SK-N-SH (cell line): ENCODE measurements around the gene CCT6A. TPM values are rescaled to one million over a fixed set of nuclear protein-coding genes. Genes with fewer than 3 reads are reported as not detected.

Experiments used
- CTCF ChIA-PET: fragments of 300-600, 350-600 bp; formaldehyde crosslinking; extraction: SDS; loops from one replicate; lab custom pipeline; 2021; lab: Yijun Ruan, JAX
- POLR2A ChIA-PET: fragments of 350-600 bp; sonication (Branson Sonifier 250); formaldehyde crosslinking; extraction: SDS; loops from one replicate; lab custom pipeline; 2020; ENCODE audit warnings: antibody characterized with exemption, inconsistent platforms; lab: Yijun Ruan, JAX
- DNase-seq: peaks from one replicate; pipeline ENCODE4 v3.0.0; 2012
- H2AFZ ChIP-seq: fragments of 200-600 bp; sonication (generic); 2 replicates; pipeline ENCODE4 v1.8.1; 2016; ENCODE audit warnings: antibody characterized with exemption, mild to moderate bottlenecking, low read depth
- H3F3A ChIP-seq: fragments of 200-600 bp; sonication (generic); replicated peaks from 2 replicates; pipeline ENCODE3; 2016; ENCODE audit warnings: antibody characterized with exemption, mild to moderate bottlenecking; ENCODE audit not compliant: insufficient read depth
- H3K27ac ChIP-seq, 2 experiments: fragments of 200-500 bp in 1 of 2; fragments of 200-600 bp in 1 of 2; sonication (Bioruptor generic) in 1 of 2; sonication (generic), shearing (Covaris generic) in 1 of 2; 2 replicates each; pipeline versions ENCODE4 v1.5.1 to v1.6.1; 2014 to 2016; ENCODE audit warnings: low read depth in 2 of 2, inconsistent platforms in 1 of 2, low read length in 1 of 2, mild to moderate bottlenecking in 1 of 2, mixed read lengths in 1 of 2
- H3K27me3 ChIP-seq: fragments of 200-600 bp; sonication (generic), shearing (Covaris generic); 2 replicates; pipeline ENCODE4 v1.6.1; 2016; ENCODE audit warnings: mixed run types; ENCODE audit not compliant: insufficient read depth
- H3K36me3 ChIP-seq, 2 experiments: fragments of 200-500 bp in 1 of 2; fragments of 200-600 bp in 1 of 2; sonication (Bioruptor generic) in 1 of 2; sonication (generic) in 1 of 2; replicated peaks in 1 of 2; 2 replicates each; pipeline versions ENCODE3 to v1.5.1; 2014 to 2016; ENCODE audit warnings: low read length in 1 of 2, mild to moderate bottlenecking in 1 of 2; ENCODE audit not compliant: insufficient read depth in 2 of 2, control insufficient read depth in 1 of 2
- H3K4me1 ChIP-seq, 2 experiments: fragments of 200-500 bp in 1 of 2; fragments of 200-600 bp in 1 of 2; sonication (Bioruptor generic) in 1 of 2; sonication (generic), shearing (Covaris generic) in 1 of 2; 2 replicates each; pipeline versions ENCODE4 v1.5.1 to v1.6.1; 2014 to 2016; ENCODE audit warnings: low read depth in 1 of 2, low read length in 1 of 2, mixed run types in 1 of 2; ENCODE audit not compliant: insufficient read depth in 2 of 2, control insufficient read depth in 1 of 2
- H3K4me2 ChIP-seq: fragments of 200-600 bp; sonication (generic), shearing (Covaris generic); 2 replicates; pipeline ENCODE4 v1.6.1; 2017; ENCODE audit warnings: mixed run types
- H3K4me3 ChIP-seq, 2 experiments: fragments of 200-500 bp in 1 of 2; fragments of 200-600 bp in 1 of 2; sonication (Bioruptor generic) in 1 of 2; sonication (generic), shearing (Covaris generic) in 1 of 2; 2 replicates each; pipeline versions ENCODE4 v1.5.1 to v1.8.1; 2014 to 2016; ENCODE audit warnings: low read depth in 2 of 2, inconsistent platforms in 1 of 2, low read length in 1 of 2, mild to moderate bottlenecking in 1 of 2, mixed read lengths in 1 of 2, moderate library complexity in 1 of 2
- H3K79me2 ChIP-seq: fragments of 200-600 bp; sonication (generic); 2 replicates; pipeline ENCODE4 v1.8.1; 2017; ENCODE audit warnings: mild to moderate bottlenecking; ENCODE audit not compliant: insufficient read depth
- H3K9ac ChIP-seq: fragments of 200-600 bp; sonication (generic); 2 replicates; pipeline ENCODE4 v1.6.1; 2017; ENCODE audit warnings: mixed run types
- H3K9me2 ChIP-seq: fragments of 200-600 bp; sonication (generic); 2 replicates; pipeline ENCODE4 v1.6.1; 2017; ENCODE audit warnings: mixed run types
- H3K9me3 ChIP-seq: fragments of 200-600 bp; sonication (generic); 2 replicates; pipeline ENCODE4 v1.6.1; 2017; ENCODE audit warnings: mixed run types, mild to moderate bottlenecking, moderate library complexity
- H4K20me1 ChIP-seq: fragments of 200-600 bp; sonication (generic); 2 replicates; pipeline ENCODE4 v1.6.1; 2017; ENCODE audit warnings: mild to moderate bottlenecking, mixed run types; ENCODE audit not compliant: insufficient read depth
- ELF1 ChIP-seq: IDR thresholded peaks from 2 replicates; pipeline ENCODE4 v1.4.0; 2012
- EP300 ChIP-seq, 2 experiments: IDR thresholded peaks; 2 replicates each; pipeline versions ENCODE4 v1.4.0 to v1.6.1; 2012; ENCODE audit warnings: borderline replicate concordance in 1 of 2, low read depth in 1 of 2, low read length in 1 of 2
- FOSL2 ChIP-seq: IDR thresholded peaks from 2 replicates; pipeline ENCODE4 v1.4.0; 2012; ENCODE audit warnings: low read depth, mild to moderate bottlenecking, moderate library complexity, borderline replicate concordance
- FOXM1 ChIP-seq: IDR thresholded peaks from 2 replicates; pipeline ENCODE4 v1.4.0; 2012; ENCODE audit warnings: low read depth, mild to moderate bottlenecking
- GABPA ChIP-seq: IDR thresholded peaks from 2 replicates; pipeline ENCODE4 v1.4.0; 2012; ENCODE audit warnings: low read depth, mild to moderate bottlenecking
- GATA2 ChIP-seq: sonication (generic); formaldehyde crosslinking; IDR thresholded peaks from 2 replicates; pipeline ENCODE4 v1.5.0; 2020; ENCODE audit warnings: mild to moderate bottlenecking, missing genetic modification reagents
- JUND ChIP-seq: IDR thresholded peaks from 2 replicates; pipeline ENCODE4 v1.4.0; 2012
- NFIC ChIP-seq: IDR thresholded peaks from 2 replicates; pipeline ENCODE4 v1.4.0; 2012; ENCODE audit warnings: borderline replicate concordance
- RCOR1 ChIP-seq: fragments of 150-350 bp; IDR thresholded peaks from 2 replicates; pipeline ENCODE4 v1.6.1; 2017; ENCODE audit warnings: antibody characterized with exemption, low read length
- RXRA ChIP-seq: IDR thresholded peaks from 2 replicates; pipeline ENCODE4 v1.4.0; 2012; ENCODE audit warnings: low read depth, mild to moderate bottlenecking, borderline replicate concordance
- SMC3 ChIP-seq: IDR thresholded peaks from 2 replicates; pipeline ENCODE4 v1.6.1; 2012; ENCODE audit warnings: low read depth, low read length, improper control_type of control experiment
- TAF1 ChIP-seq: IDR thresholded peaks from 2 replicates; pipeline ENCODE4 v1.6.1; 2012; ENCODE audit warnings: low read depth, mild to moderate bottlenecking, low read length, moderate library complexity, borderline replicate concordance
- TCF12 ChIP-seq: IDR thresholded peaks from 2 replicates; pipeline ENCODE4 v1.4.0; 2012
- YY1 ChIP-seq: IDR thresholded peaks from 2 replicates; pipeline ENCODE4 v1.4.0; 2012; ENCODE audit warnings: low read depth, mild to moderate bottlenecking
- WGBS: methylation state at CpG from one replicate; pipeline ENCODE4 v1.1.6; 2017; ENCODE audit warnings: low lambda C conversion rate; 5-methylcytosine and 5-hydroxymethylcytosine counted together
- polyA plus RNA-seq, 3 experiments: library from polyadenylated mRNA; depleted of rRNA; stranded (reverse); fragments of >200 nt; gene quantifications; 2 replicates each; pipeline ENCODE4 v1.2.3, GENCODE V29; 2012
- TF ChIP-seq, protein P1 (sequence below): IDR thresholded peaks from 2 replicates; pipeline ENCODE4 v1.4.0; 2012; ENCODE audit warnings: low read depth
- TF ChIP-seq, protein P2 (sequence below): fragments of 200-600 bp; sonication (generic); IDR thresholded peaks from 2 replicates; pipeline ENCODE4 v1.6.1; 2017; ENCODE audit warnings: antibody characterized with exemption, mild to moderate bottlenecking, moderate library complexity
- TF ChIP-seq, protein P3 (sequence below): IDR thresholded peaks from 2 replicates; pipeline ENCODE4; 2012
- TF ChIP-seq, protein P4 (sequence below): fragments of 150-350 bp; IDR thresholded peaks from 2 replicates; pipeline ENCODE4 v1.6.1; 2016; ENCODE audit warnings: mild to moderate bottlenecking, low read depth, low read length
- TF ChIP-seq, protein P5 (sequence below): IDR thresholded peaks from 2 replicates; pipeline ENCODE4 v1.6.1; 2012; ENCODE audit warnings: mild to moderate bottlenecking, low read depth, low read length, moderate library complexity
- TF ChIP-seq, protein P6 (sequence below): IDR thresholded peaks from 2 replicates; pipeline ENCODE4 v1.4.0; 2012; ENCODE audit warnings: low read depth, borderline replicate concordance

CCT6A gene
- polyA plus RNA-seq, 1 of the 3 experiments (the other 2 are of a cell fraction), result 221 TPM

DNA sequence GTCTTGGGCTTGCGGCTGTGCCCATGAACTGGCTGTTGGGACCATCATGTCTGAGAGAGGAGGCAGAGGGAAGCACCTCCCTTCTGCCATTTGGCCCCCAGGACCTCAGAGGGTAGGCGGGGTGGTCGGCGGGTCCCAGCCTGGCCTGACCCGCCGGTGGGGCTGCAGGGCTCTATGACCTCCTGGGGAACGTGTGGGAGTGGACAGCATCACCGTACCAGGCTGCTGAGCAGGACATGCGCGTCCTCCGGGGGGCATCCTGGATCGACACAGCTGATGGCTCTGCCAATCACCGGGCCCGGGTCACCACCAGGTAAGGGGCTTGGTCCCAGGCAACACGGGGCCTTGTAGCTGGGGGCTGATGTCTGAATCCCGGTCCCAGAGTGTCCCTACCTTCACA is 26.6 kb downstream of the CCT6A start:
- Histone ChIP-seq H3K9ac (no peak overlapping the region), H3K9me3 (no peaks in the 10 kb centered on the region), H3K9me2 (no peaks in the 10 kb centered on the region), H3K27ac (no peak overlapping the region; a peak in 1 of 4 replicates), H4K20me1 (no peaks in the 10 kb centered on the region), H3K4me3 (no peak overlapping the region), H3K36me3 (peaks cover 10 to 19% of the 10 kb centered on the region in 2 experiments), H3K4me1 (peaks cover 11 to 30% of the 10 kb centered on the region in 2 experiments; a peak in 3 of 4 replicates), H3K79me2 (no peaks in the 10 kb centered on the region), H2AFZ (no peak overlapping the region), H3K4me2 (no peak overlapping the region), H3F3A (peaks cover 8% of the 10 kb centered on the region), H3K27me3 (no peaks in the 10 kb centered on the region)
- WGBS, result 96% methylated on average over 16 of the region's 16 CpGs
- no peak for TF ChIP-seq EP300 (IDR thresholded peaks at IDR 0.05; ENCODE audit: borderline replicate concordance in 1 of 2, low read depth in 1 of 2, low read length in 1 of 2)
- no peak for TF ChIP-seq NFIC
- TF ChIP-seq FOXM1, result no peak
- no peak for TF ChIP-seq JUND
- TF ChIP-seq, protein P1, sequence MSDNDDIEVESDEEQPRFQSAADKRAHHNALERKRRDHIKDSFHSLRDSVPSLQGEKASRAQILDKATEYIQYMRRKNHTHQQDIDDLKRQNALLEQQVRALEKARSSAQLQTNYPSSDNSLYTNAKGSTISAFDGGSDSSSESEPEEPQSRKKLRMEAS, result no peak
- no peak for TF ChIP-seq YY1
- TF ChIP-seq, protein P2, sequence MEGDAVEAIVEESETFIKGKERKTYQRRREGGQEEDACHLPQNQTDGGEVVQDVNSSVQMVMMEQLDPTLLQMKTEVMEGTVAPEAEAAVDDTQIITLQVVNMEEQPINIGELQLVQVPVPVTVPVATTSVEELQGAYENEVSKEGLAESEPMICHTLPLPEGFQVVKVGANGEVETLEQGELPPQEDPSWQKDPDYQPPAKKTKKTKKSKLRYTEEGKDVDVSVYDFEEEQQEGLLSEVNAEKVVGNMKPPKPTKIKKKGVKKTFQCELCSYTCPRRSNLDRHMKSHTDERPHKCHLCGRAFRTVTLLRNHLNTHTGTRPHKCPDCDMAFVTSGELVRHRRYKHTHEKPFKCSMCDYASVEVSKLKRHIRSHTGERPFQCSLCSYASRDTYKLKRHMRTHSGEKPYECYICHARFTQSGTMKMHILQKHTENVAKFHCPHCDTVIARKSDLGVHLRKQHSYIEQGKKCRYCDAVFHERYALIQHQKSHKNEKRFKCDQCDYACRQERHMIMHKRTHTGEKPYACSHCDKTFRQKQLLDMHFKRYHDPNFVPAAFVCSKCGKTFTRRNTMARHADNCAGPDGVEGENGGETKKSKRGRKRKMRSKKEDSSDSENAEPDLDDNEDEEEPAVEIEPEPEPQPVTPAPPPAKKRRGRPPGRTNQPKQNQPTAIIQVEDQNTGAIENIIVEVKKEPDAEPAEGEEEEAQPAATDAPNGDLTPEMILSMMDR, result no peak
- no peak for TF ChIP-seq TAF1
- no peak for TF ChIP-seq GATA2 (CRISPR knock-in tag)
- TF ChIP-seq GABPA, result no peak
- TF ChIP-seq SMC3, result no peak
- TF ChIP-seq, protein P3, sequence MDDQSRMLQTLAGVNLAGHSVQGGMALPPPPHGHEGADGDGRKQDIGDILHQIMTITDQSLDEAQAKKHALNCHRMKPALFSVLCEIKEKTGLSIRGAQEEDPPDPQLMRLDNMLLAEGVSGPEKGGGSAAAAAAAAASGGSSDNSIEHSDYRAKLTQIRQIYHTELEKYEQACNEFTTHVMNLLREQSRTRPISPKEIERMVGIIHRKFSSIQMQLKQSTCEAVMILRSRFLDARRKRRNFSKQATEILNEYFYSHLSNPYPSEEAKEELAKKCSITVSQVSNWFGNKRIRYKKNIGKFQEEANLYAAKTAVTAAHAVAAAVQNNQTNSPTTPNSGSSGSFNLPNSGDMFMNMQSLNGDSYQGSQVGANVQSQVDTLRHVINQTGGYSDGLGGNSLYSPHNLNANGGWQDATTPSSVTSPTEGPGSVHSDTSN, result no peak
- no peak for TF ChIP-seq RXRA
- TF ChIP-seq, protein P4, sequence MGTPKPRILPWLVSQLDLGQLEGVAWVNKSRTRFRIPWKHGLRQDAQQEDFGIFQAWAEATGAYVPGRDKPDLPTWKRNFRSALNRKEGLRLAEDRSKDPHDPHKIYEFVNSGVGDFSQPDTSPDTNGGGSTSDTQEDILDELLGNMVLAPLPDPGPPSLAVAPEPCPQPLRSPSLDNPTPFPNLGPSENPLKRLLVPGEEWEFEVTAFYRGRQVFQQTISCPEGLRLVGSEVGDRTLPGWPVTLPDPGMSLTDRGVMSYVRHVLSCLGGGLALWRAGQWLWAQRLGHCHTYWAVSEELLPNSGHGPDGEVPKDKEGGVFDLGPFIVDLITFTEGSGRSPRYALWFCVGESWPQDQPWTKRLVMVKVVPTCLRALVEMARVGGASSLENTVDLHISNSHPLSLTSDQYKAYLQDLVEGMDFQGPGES, result no peak
- TF ChIP-seq, protein P5, sequence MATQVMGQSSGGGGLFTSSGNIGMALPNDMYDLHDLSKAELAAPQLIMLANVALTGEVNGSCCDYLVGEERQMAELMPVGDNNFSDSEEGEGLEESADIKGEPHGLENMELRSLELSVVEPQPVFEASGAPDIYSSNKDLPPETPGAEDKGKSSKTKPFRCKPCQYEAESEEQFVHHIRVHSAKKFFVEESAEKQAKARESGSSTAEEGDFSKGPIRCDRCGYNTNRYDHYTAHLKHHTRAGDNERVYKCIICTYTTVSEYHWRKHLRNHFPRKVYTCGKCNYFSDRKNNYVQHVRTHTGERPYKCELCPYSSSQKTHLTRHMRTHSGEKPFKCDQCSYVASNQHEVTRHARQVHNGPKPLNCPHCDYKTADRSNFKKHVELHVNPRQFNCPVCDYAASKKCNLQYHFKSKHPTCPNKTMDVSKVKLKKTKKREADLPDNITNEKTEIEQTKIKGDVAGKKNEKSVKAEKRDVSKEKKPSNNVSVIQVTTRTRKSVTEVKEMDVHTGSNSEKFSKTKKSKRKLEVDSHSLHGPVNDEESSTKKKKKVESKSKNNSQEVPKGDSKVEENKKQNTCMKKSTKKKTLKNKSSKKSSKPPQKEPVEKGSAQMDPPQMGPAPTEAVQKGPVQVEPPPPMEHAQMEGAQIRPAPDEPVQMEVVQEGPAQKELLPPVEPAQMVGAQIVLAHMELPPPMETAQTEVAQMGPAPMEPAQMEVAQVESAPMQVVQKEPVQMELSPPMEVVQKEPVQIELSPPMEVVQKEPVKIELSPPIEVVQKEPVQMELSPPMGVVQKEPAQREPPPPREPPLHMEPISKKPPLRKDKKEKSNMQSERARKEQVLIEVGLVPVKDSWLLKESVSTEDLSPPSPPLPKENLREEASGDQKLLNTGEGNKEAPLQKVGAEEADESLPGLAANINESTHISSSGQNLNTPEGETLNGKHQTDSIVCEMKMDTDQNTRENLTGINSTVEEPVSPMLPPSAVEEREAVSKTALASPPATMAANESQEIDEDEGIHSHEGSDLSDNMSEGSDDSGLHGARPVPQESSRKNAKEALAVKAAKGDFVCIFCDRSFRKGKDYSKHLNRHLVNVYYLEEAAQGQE, result no peak
- no peak for TF ChIP-seq ELF1
- TF ChIP-seq, protein P6, sequence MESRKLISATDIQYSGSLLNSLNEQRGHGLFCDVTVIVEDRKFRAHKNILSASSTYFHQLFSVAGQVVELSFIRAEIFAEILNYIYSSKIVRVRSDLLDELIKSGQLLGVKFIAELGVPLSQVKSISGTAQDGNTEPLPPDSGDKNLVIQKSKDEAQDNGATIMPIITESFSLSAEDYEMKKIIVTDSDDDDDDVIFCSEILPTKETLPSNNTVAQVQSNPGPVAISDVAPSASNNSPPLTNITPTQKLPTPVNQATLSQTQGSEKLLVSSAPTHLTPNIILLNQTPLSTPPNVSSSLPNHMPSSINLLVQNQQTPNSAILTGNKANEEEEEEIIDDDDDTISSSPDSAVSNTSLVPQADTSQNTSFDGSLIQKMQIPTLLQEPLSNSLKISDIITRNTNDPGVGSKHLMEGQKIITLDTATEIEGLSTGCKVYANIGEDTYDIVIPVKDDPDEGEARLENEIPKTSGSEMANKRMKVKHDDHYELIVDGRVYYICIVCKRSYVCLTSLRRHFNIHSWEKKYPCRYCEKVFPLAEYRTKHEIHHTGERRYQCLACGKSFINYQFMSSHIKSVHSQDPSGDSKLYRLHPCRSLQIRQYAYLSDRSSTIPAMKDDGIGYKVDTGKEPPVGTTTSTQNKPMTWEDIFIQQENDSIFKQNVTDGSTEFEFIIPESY, result no peak
- TF ChIP-seq TCF12, result no peak
- no peak for TF ChIP-seq FOSL2
- no peak for TF ChIP-seq RCOR1
- DNase-seq, result no peak
- POLR2A ChIA-PET, result no interaction called here
- CTCF ChIA-PET, result interaction anchor here (0.8 to 3.4 kb wide), 9 partner anchors 11 to 114 kb away, joined by 3 to 30 read pairs (median 4); partner anchors contain the start of genes NIPSNAP2 and PHKG1
